Muscle of leg (tissue), 16 donors: ENCODE data around the gene HSPBP1. TPM values are rescaled to one million over a fixed set of nuclear protein-coding genes. Genes with fewer than 3 reads are reported as not detected.
"Not testable (repeated sequence)": the region's sequence is repeated elsewhere in the genome, so short reads cannot be mapped to it uniquely, and the experiment has no call there.

Experiments used
- DNase-seq: peaks from one replicate; pipeline ENCODE4 v3.0.0; 2013
- H3K27ac ChIP-seq: one replicate; pipeline ENCODE4 v1.5.1; 2013; ENCODE audit warnings: mild to moderate bottlenecking, low read length, control low read depth
- H3K27me3 ChIP-seq: one replicate; pipeline ENCODE4 v1.6.1; 2013; ENCODE audit warnings: low read length; ENCODE audit not compliant: control insufficient read depth, insufficient read depth
- H3K36me3 ChIP-seq: one replicate; pipeline ENCODE4 v1.6.1; 2013; ENCODE audit warnings: low read length; ENCODE audit not compliant: control insufficient read depth, insufficient read depth
- H3K4me1 ChIP-seq: one replicate; pipeline ENCODE4 v1.6.1; 2013; ENCODE audit warnings: low read length; ENCODE audit not compliant: control insufficient read depth, insufficient read depth
- H3K4me3 ChIP-seq: one replicate; pipeline ENCODE4 v1.5.1; 2013; ENCODE audit warnings: low read length, control low read depth
- H3K9me3 ChIP-seq: replicated peaks from 2 replicates; pipeline ENCODE4 v1.6.1; 2013; ENCODE audit warnings: low read depth, low read length; ENCODE audit not compliant: control insufficient read depth
- WGBS: methylation state at CpG from one replicate; pipeline ENCODE4 v1.1.5; 2013; ENCODE audit warnings: missing lambda C conversion rate; ENCODE audit not compliant: insufficient coverage; 5-methylcytosine and 5-hydroxymethylcytosine counted together
- long read RNA-seq, 11 donors: transcript quantifications; one replicate each; lab custom pipeline, GENCODE V29; 2026
- polyA plus RNA-seq, 8 donors: library from polyadenylated mRNA; unstranded; fragments of 120-200 nt; gene quantifications; one replicate each; pipeline versions ENCODE4 v1.2.1 to v1.2.3, GENCODE V29; 2013; ENCODE audit warnings: inconsistent platforms in 1 of 8, low replicate concordance in 1 of 8; ENCODE audit not compliant: insufficient read length in 8 of 8, insufficient read depth in 1 of 8
- total RNA-seq: library from RNA; stranded (reverse); fragments of 120-200 nt; gene quantifications from one replicate; pipeline ENCODE4 v1.2.4, GENCODE V29; 2013

The HSPBP1 gene, protein sequence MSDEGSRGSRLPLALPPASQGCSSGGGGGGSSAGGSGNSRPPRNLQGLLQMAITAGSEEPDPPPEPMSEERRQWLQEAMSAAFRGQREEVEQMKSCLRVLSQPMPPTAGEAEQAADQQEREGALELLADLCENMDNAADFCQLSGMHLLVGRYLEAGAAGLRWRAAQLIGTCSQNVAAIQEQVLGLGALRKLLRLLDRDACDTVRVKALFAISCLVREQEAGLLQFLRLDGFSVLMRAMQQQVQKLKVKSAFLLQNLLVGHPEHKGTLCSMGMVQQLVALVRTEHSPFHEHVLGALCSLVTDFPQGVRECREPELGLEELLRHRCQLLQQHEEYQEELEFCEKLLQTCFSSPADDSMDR
- 14.5 TPM for total RNA-seq
- 10 to 100 TPM; 26.2 to 34.9 (median 30.6) TPM for polyA plus RNA-seq
- long read RNA-seq, donor 1, transcript HSPBP1-202 (8 exons, 1,572 nt): major isoform, 5 of 6 reads
- long read RNA-seq, donor 1, partial matches to known transcripts: 0 of 6 reads
- long read RNA-seq, donor 1, other reads (novel, unspliced or antisense): 0 of 6 reads
- long read RNA-seq, donor 2: 0 reads
- long read RNA-seq, donor 3, transcript HSPBP1-202 (8 exons, 1,572 nt): major isoform, 8 of 10 reads
- long read RNA-seq, donor 3, partial matches to known transcripts: 0 of 10 reads
- long read RNA-seq, donor 3, other reads (novel, unspliced or antisense): 0 of 10 reads
- long read RNA-seq, donor 4, transcript HSPBP1-202 (8 exons, 1,572 nt): major isoform, 8 of 10 reads
- long read RNA-seq, donor 4, partial matches to known transcripts: 0 of 10 reads
- long read RNA-seq, donor 4, other reads (novel, unspliced or antisense): 0 of 10 reads
- long read RNA-seq, donor 5, transcript HSPBP1-202 (8 exons, 1,572 nt): major isoform, 16 of 17 reads
- long read RNA-seq, donor 5, partial matches to known transcripts: 0 of 17 reads
- long read RNA-seq, donor 5, other reads (novel, unspliced or antisense): 0 of 17 reads
- long read RNA-seq, donor 6, transcript HSPBP1-202 (8 exons, 1,572 nt): major isoform, 12 of 20 reads
- long read RNA-seq, donor 6, partial matches to known transcripts: 0 of 20 reads
- long read RNA-seq, donor 6, other reads (novel, unspliced or antisense): 5 of 20 reads
- long read RNA-seq, donor 7, transcript HSPBP1-202 (8 exons, 1,572 nt): major isoform, 10 of 12 reads
- long read RNA-seq, donor 7, partial matches to known transcripts: 0 of 12 reads
- long read RNA-seq, donor 7, other reads (novel, unspliced or antisense): 0 of 12 reads
- long read RNA-seq, donor 8, transcript HSPBP1-202 (8 exons, 1,572 nt): major isoform, 6 of 6 reads
- long read RNA-seq, donor 8, partial matches to known transcripts: 0 of 6 reads
- long read RNA-seq, donor 8, other reads (novel, unspliced or antisense): 0 of 6 reads
- long read RNA-seq, donor 9, partial matches to known transcripts: 0 of 6 reads
- long read RNA-seq, donor 9, other reads (novel, unspliced or antisense): 0 of 6 reads
- long read RNA-seq, donor 10, transcript HSPBP1-202 (8 exons, 1,572 nt): major isoform, 6 of 8 reads
- long read RNA-seq, donor 10, partial matches to known transcripts: 0 of 8 reads
- long read RNA-seq, donor 10, other reads (novel, unspliced or antisense): 0 of 8 reads
- long read RNA-seq, donor 11, partial matches to known transcripts: 0 of 2 reads
- long read RNA-seq, donor 11, other reads (novel, unspliced or antisense): 0 of 2 reads

- DNase-seq: peak; percentile 96
- peak within 1 kb of the TSS; percentile 94 for H3K27ac ChIP-seq
- no peaks in the 10 kb centered on the region for H3K27me3 ChIP-seq
- H3K4me3 ChIP-seq: peak within 1 kb of the TSS; percentile 95
- H3K9me3 ChIP-seq: no peaks in the 10 kb centered on the region
- WGBS: under 1% methylated on average over 47 of the region's 52 CpGs
- peaks cover 17% of the 10 kb centered on the region for H3K4me1 ChIP-seq
- peaks cover 23% of the 10 kb centered on the region for H3K36me3 ChIP-seq
Observed at GRCh38 chr19:55279770-55280643, at the start of gene HSPBP1. HSPBP1 (minus strand) TSS chr19:55280110; CDS start chr19:55279608, 502 bp downstream.

DNA sequence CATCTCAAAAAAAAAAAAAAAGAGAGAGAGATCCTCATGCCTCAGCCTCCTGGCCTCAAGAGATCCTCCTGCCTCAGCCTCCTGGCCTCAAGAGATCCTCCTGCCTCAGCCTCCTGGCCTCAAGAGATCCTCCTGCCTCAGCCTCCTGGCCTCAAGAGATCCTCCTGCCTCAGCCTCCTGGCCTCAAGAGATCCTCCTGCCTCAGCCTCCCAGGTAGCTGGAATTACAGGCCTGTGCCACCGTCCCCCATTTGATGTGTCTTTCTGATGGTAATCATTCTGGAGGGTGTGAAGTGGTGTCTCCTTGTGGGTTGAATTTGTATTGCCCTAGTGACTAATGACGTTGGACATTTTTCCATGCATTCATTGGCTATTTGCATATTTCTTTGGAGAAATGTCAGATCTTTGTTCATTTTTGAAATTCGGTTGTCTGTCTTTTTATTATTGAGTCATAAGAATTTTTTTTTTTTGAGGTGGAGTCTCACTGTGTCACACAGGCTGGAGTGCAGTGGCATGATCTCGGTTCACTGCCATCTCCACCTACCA lies 48.9 kb upstream of the HSPBP1 start:
- H3K27ac ChIP-seq, H3K4me1 ChIP-seq, H3K4me3 ChIP-seq, DNase-seq, H3K36me3 ChIP-seq, H3K9me3 ChIP-seq, H3K27me3 ChIP-seq: not testable (repeated sequence)
- WGBS: 67% methylated on average over 1 of the region's 4 CpGs

DNA sequence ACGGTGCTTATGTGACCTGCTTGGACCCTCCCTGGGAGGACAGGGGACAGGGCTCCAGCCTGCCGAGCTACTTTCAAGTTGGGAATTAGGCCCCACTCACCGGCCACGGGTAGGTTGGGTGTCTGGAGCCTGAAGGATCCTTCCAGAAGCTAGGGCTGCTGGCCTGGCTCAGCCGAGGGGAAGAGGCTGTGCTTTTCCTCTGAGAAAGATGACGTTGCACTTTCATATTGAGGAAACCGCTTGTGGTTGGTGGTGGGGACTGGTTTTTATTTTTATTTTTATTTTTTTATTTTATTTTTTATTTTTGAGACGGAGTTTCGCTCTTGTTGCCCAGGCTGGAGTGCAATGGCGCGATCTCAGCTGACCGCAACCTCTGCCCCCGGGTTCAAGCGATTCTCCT lies 45.3 kb upstream of the HSPBP1 start, which contains the start of gene TMEM150B:
Gene TMEM150B, minus strand, starts transcription at position 170 of the 400 bp plus-strand sequence. CDS start 4,305 bp downstream, outside the sequence.
- no peak for DNase-seq
- peaks cover 2% of the 10 kb centered on the region for H3K27me3 ChIP-seq
- 50% methylated on average over 2 of the region's 14 CpGs for WGBS
- H3K36me3 ChIP-seq: no peaks in the 10 kb centered on the region
- H3K4me1 ChIP-seq: no peaks in the 10 kb centered on the region
- no peaks in the 10 kb centered on the region for H3K9me3 ChIP-seq
- H3K4me3 ChIP-seq: no peak within 1 kb of the TSS
- H3K27ac ChIP-seq: peak within 1 kb of the TSS; percentile 29

GRCh38 chr19:55324662-55325061 lies 44.8 kb upstream of the HSPBP1 start:
- Histone ChIP-seq H3K27me3 (peaks cover 7% of the 10 kb centered on the region), H3K9me3 (no peaks in the 10 kb centered on the region), H3K4me1 (peaks cover 5% of the 10 kb centered on the region), H3K36me3 (no peaks in the 10 kb centered on the region), H3K27ac (peak overlapping the region; percentile 29), H3K4me3 (no peak overlapping the region)
- 60% methylated on average over 3 of the region's 6 CpGs for WGBS
- DNase-seq: no peak

DNA sequence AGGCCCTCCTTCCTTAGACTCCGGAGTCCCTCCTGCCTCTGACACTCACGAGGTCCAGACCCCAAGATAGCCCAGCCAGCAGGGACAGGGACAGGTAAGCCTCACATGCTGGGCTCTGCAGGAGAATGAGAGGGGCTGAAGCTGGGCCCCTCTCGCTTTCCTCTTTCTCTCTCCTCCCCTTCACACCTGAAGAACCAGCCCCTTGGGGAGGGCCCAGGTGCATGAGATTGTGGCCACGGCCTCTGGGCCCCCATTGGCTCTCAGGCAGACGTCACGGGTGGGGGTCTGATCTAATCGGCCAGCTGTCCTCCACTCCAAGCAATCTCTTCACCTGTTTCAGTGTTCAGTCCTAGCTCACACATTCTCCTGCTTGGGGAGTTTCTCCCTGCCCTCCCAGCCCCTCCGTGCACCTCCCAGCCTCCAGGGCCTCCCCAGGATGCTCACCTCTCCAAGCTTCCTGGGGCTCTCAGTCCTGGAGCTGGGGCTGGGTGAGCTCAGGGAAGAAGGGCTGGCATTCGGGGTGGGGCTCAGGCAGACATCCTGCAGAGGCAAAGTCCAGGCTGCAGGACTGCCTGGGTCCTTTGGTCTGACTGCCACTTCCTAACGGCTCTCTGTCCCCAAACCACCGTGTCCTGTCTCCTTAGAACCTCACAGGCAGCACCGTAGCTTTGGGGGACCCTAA lies 42.4 kb upstream of the HSPBP1 start:
- 42% methylated on average over 10 of the region's 12 CpGs for whole genome bisulfite sequencing

DNA sequence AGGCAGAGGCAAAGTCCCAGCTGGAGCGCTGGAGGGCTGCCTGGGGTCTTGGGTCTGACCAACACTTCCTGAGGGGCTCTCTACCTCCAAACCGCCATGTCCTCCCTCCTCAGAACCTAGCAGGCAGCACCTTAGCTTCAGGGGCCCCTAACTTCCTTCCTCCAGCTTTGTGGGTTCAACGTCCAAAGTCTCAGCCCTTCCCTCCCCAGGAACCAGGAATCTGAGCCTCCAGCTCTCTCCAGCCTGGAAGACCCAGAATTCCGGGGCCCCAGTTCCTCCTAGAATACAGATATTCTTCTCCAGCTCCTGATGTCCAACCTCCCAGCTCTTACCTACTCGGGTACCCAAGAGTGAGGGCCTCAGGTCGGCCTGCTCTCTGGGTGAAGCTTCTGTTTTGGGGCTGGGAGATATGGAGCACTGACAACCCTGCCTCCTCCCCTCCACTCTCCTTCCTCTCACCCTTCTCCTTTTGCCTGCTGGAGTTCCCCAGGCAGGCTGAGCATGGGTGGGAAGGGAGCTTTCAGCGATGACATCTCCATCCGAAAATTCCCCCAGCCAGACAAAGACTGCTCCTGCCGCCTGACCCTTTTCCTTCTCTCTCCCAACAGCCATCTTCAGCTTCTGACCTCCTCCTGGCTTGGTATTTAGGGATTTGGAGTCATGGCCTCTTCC lies 41.7 kb upstream of the HSPBP1 start:
- WGBS: 74% methylated on average over 5 of the region's 9 CpGs
- peaks cover 7% of the 10 kb centered on the region for H3K27me3 ChIP-seq
- no peak overlapping the region for H3K27ac ChIP-seq
- DNase-seq: no peak
- H3K4me1 ChIP-seq: peaks cover 5% of the 10 kb centered on the region
- no peaks in the 10 kb centered on the region for H3K36me3 ChIP-seq
- no peak overlapping the region for H3K4me3 ChIP-seq
- no peaks in the 10 kb centered on the region for H3K9me3 ChIP-seq

More for the DNA sequence above, 42.4 kb upstream of the HSPBP1 start:
- Histone ChIP-seq H3K27me3 (peaks cover 7% of the 10 kb centered on the region), H3K36me3 (no peaks in the 10 kb centered on the region), H3K27ac (no peak overlapping the region), H3K4me3 (no peak overlapping the region), H3K4me1 (peaks cover 5% of the 10 kb centered on the region), H3K9me3 (no peaks in the 10 kb centered on the region)
- no peak for DNase-seq

DNA sequence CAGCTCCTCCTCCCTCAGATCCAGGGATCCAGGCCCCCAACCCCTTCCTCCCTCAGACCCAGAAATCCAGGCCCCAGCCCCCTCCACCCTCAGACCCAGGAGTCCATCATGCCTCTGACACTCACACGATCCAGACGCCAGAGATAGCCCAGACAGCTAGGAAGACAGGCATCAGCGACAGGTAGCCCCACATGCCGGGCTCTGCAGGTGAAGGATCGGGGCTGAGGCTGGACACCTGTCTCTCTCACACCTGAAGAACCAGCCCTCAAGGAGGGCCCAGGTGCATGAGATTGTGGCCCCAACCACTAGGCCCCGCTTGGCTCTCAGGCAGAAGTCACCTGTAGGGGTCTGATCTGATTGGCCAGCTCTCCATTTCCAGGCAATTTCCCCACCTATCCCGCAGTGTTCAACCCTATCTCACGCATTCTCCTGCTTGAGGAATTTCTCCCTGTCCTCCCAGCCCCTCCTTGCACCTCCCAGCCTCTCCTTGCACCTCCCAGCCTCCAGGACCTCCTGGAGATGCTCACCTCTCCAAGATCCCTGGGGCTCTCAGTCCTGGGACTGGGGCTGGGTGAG lies 41.0 kb upstream of the HSPBP1 start:
- peaks cover 5% of the 10 kb centered on the region for H3K4me1 ChIP-seq
- H3K27me3 ChIP-seq: peaks cover 7% of the 10 kb centered on the region
- H3K4me3 ChIP-seq: no peak overlapping the region
- H3K36me3 ChIP-seq: no peaks in the 10 kb centered on the region
- no peak for DNase-seq
- 94% methylated on average over 6 of the region's 8 CpGs for WGBS
- H3K9me3 ChIP-seq: no peaks in the 10 kb centered on the region
- no peak overlapping the region for H3K27ac ChIP-seq
